DOHH2 (cell line): ENCODE data around the gene STUB1.
A peak's percentile ranks its signal among the peaks of the same experiment; 100 is the strongest.

Source experiments
- H3F3A ChIP-seq: fragments of 200-600 bp; sonication (generic), shearing (Covaris generic); 2 replicates; pipeline ENCODE4 v1.6.0; 2016; ENCODE audit warnings: antibody characterized with exemption, mild to moderate bottlenecking; ENCODE audit not compliant: control insufficient read depth, insufficient read depth
- H3K27ac ChIP-seq: fragments of 200-600 bp; sonication (generic); 2 replicates; pipeline ENCODE4 v1.5.1; 2014; ENCODE audit warnings: low read depth, mild to moderate bottlenecking, low read length, moderate library complexity
- H3K27me3 ChIP-seq: fragments of 200-600 bp; sonication (generic); 2 replicates; pipeline ENCODE4 v1.6.1; 2014; ENCODE audit warnings: mild to moderate bottlenecking, low read length, mixed read lengths; ENCODE audit not compliant: control insufficient read depth
- H3K36me3 ChIP-seq: fragments of 200-600 bp; sonication (generic); 2 replicates; pipeline ENCODE4 v1.6.1; 2014; ENCODE audit warnings: mild to moderate bottlenecking, low read length, moderate library complexity, mixed read lengths; ENCODE audit not compliant: control insufficient read depth
- H3K4me1 ChIP-seq: fragments of 200-600 bp; sonication (generic); 2 replicates; pipeline ENCODE4 v1.6.1; 2014; ENCODE audit warnings: mild to moderate bottlenecking, low read length, mixed read lengths; ENCODE audit not compliant: control insufficient read depth
- H3K4me2 ChIP-seq: fragments of 200-600 bp; sonication (generic); 2 replicates; pipeline ENCODE4 v1.6.0; 2014; ENCODE audit warnings: mild to moderate bottlenecking, low read length, moderate library complexity
- H3K4me3 ChIP-seq: fragments of 200-600 bp; sonication (generic); 2 replicates; pipeline ENCODE4 v1.5.1; 2014; ENCODE audit warnings: mild to moderate bottlenecking, low read length, mixed read lengths
- H3K79me2 ChIP-seq: fragments of 200-600 bp; sonication (generic); 2 replicates; pipeline ENCODE4 v1.6.1; 2014; ENCODE audit warnings: mild to moderate bottlenecking, low read length, mixed read lengths; ENCODE audit not compliant: control insufficient read depth
- H3K9me2 ChIP-seq: fragments of 200-600 bp; sonication (generic); replicated peaks from 2 replicates; pipeline ENCODE4 v1.6.1; 2014; ENCODE audit warnings: mild to moderate bottlenecking, low read length, mixed read lengths; ENCODE audit not compliant: control insufficient read depth
- H3K9me3 ChIP-seq: fragments of 200-600 bp; sonication (generic); 2 replicates; pipeline ENCODE4 v1.6.1; 2014; ENCODE audit warnings: antibody characterized with exemption, low read length, mixed read lengths; ENCODE audit not compliant: control insufficient read depth, insufficient read depth
- H4K20me1 ChIP-seq: fragments of 200-600 bp; sonication (generic); 2 replicates; pipeline ENCODE4 v1.6.0; 2014; ENCODE audit warnings: low read depth, mild to moderate bottlenecking, antibody characterized with exemption, low read length, moderate library complexity; ENCODE audit not compliant: control insufficient read depth, insufficient read depth
- EZH2phosphoT487 ChIP-seq: fragments of 200-600 bp; sonication (generic); IDR thresholded peaks from 2 replicates; pipeline ENCODE4 v1.6.1; 2017; ENCODE audit warnings: borderline replicate concordance, mild to moderate bottlenecking, antibody characterized with exemption, low read length, moderate library complexity, mixed read lengths
- TF ChIP-seq, protein P1 (sequence below): fragments of 200-600 bp; sonication (generic); IDR thresholded peaks from one replicate; pipeline ENCODE4 v1.5.1; 2014; ENCODE audit warnings: antibody characterized with exemption, mild to moderate bottlenecking, low read depth, low read length; ENCODE audit not compliant: poor library complexity, severe bottlenecking

STUB1 gene

DNA sequence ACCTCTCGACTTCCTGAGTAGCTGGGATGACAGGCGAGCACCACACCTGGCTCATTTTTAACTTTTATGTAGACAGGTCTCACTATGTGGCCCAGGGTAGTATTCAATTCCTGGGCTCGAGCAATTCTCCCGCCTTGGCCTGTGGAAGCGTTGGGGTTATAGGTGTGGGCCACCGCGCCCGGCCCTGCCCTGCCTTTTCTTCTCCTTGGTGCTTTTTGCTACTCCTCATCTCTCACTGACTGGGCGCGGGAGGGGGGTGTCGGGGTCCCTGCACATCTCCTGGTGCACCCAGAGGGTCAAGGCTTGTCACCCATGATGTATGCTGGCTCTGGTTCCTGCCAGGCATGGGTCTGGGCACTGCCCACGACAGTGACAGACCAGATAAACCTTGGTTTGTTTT is 35.7 kb upstream of the STUB1 start:
- TF ChIP-seq EZH2phosphoT487: no peak
- TF ChIP-seq, protein P1, sequence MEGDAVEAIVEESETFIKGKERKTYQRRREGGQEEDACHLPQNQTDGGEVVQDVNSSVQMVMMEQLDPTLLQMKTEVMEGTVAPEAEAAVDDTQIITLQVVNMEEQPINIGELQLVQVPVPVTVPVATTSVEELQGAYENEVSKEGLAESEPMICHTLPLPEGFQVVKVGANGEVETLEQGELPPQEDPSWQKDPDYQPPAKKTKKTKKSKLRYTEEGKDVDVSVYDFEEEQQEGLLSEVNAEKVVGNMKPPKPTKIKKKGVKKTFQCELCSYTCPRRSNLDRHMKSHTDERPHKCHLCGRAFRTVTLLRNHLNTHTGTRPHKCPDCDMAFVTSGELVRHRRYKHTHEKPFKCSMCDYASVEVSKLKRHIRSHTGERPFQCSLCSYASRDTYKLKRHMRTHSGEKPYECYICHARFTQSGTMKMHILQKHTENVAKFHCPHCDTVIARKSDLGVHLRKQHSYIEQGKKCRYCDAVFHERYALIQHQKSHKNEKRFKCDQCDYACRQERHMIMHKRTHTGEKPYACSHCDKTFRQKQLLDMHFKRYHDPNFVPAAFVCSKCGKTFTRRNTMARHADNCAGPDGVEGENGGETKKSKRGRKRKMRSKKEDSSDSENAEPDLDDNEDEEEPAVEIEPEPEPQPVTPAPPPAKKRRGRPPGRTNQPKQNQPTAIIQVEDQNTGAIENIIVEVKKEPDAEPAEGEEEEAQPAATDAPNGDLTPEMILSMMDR: no peak
- Histone ChIP-seq H3F3A (peaks cover 13% of the 10 kb centered on the region), H3K4me2 (no peak overlapping the region), H3K9me2 (no peaks in the 10 kb centered on the region), H3K79me2 (peaks cover 85% of the 10 kb centered on the region), H3K27ac (no peak overlapping the region), H4K20me1 (no peaks in the 10 kb centered on the region), H3K4me1 (peaks cover 47% of the 10 kb centered on the region), H3K9me3 (no peaks in the 10 kb centered on the region), H3K27me3 (no peaks in the 10 kb centered on the region), H3K4me3 (no peak overlapping the region), H3K36me3 (peaks cover 36% of the 10 kb centered on the region)

DNA sequence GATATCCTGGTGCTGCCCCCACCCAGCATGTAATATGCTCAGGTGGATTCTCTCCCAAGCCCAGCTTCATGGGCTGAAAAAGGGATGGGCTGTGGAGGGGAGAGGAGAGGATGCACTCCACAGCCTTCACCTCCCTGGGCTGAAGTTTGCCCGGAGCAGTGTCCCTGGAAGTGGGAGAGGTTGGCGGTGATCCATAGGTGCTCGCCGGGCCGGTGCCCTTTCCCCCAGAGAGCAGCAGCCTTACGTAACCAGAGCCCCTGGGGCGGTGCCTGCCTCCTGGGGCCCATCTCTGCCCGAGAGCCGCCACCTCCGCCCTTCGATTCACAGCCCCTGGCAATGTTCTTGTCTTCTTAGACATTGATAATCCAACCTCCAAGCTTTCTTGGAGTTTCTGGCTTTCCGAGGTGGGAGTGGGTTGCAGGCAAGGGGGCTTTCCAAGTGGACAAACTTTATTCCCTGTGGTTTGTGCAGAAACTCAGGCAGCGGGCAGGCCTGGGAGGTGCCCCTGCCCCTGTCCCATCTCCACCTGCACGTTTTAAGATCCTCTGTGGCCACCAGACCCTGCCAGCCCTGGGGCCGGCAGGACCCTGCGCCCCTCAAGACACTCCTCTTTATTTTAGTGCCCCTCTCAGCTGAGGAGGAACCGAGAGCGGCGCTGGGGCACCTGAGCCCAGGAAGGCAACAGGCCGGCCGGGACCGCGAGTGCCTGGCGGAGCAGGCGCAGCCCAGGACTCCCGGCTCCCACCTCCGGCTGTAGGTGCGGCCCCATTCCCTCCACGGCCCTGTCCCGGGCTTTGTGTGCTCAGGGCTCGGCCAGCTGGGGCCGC is 34.1 kb upstream of the STUB1 start:
- no peak for TF ChIP-seq EZH2phosphoT487
- TF ChIP-seq, protein P1: no peak
- peaks cover 91% of the 10 kb centered on the region for H3K79me2 ChIP-seq

DNA sequence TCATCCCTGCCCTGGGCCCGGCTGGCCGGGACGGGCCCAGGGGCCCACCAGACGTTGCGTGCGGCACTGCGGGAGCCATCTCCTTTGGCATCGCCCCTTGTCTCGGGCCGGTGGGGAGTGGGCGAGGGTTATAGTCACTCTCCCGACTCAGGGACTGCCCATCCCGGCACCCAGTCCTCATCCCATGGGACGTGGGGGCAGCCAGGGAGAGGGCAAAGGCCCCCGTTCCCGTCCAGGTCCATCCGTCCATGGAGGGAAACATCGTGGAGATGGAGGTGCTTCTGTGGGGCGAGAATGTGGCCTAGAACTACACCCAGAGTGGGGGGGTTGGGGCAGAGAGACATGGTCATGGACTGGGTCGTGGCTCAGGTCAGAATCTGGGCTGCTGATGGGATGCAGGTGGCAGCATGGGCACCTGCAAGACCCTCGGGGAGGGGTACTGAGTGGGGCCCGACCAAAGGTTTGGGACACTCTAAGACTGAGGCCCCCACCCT is 33.5 kb upstream of the STUB1 start:
- H3K36me3 ChIP-seq: peaks cover 50% of the 10 kb centered on the region
- no peaks in the 10 kb centered on the region for H4K20me1 ChIP-seq
- peaks cover 44% of the 10 kb centered on the region for H3K4me1 ChIP-seq
- peaks cover 86% of the 10 kb centered on the region for H3K79me2 ChIP-seq
- TF ChIP-seq, protein P1: no peak
- no peak for TF ChIP-seq EZH2phosphoT487
- H3K4me2 ChIP-seq: peak overlapping the region; percentile 99; the same call in 1 of the 2 replicates
- H3K27me3 ChIP-seq: no peaks in the 10 kb centered on the region
- no peaks in the 10 kb centered on the region for H3K9me3 ChIP-seq
- no peak overlapping the region for H3K4me3 ChIP-seq
- H3F3A ChIP-seq: peaks cover 7% of the 10 kb centered on the region
- H3K27ac ChIP-seq: no peak overlapping the region
- no peaks in the 10 kb centered on the region for H3K9me2 ChIP-seq

More for the DNA sequence above, 34.1 kb upstream of the STUB1 start:
- Histone ChIP-seq H3K27ac (no peak overlapping the region), H4K20me1 (no peaks in the 10 kb centered on the region), H3K27me3 (no peaks in the 10 kb centered on the region), H3K9me2 (no peaks in the 10 kb centered on the region), H3K36me3 (peaks cover 46% of the 10 kb centered on the region), H3F3A (peaks cover 7% of the 10 kb centered on the region), H3K9me3 (no peaks in the 10 kb centered on the region), H3K4me2 (no peak overlapping the region; the same call in 1 of the 2 replicates), H3K4me3 (no peak overlapping the region), H3K4me1 (peaks cover 45% of the 10 kb centered on the region)
